NOMO-1 (cell line): Measurements from ENCODE around the gene PTPRK.

Experiments
- DNase-seq, 2 experiments: peaks; one replicate each; lab custom pipeline; 2025; ENCODE audit not compliant: unreplicated experiment in 2 of 2; lab: John Stamatoyannopoulos, UW

The PTPRK gene

DNA sequence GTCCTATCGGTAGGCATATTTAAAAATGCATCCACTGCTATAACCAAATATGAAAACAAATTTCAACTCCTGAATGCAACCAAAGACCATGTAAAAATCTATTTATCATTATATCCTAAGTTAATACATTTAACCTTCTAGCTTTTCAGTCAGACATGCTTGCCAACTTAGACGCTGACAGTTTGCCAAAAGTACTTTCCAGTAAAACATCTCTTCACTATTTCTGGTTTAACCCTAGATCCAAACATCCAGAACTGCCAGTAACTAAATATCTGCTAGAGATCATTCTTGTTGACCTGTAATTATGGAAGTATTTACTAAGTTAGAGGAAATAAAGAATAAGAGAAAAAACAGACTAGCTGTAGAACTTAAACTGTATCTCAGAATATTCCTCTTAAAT, 409.3 kb downstream of the PTPRK start:
- DNase-seq, result no peak

GRCh38 chr6:128107682-128108081, 412.7 kb downstream of the PTPRK start:
- no peak for DNase-seq

DNA sequence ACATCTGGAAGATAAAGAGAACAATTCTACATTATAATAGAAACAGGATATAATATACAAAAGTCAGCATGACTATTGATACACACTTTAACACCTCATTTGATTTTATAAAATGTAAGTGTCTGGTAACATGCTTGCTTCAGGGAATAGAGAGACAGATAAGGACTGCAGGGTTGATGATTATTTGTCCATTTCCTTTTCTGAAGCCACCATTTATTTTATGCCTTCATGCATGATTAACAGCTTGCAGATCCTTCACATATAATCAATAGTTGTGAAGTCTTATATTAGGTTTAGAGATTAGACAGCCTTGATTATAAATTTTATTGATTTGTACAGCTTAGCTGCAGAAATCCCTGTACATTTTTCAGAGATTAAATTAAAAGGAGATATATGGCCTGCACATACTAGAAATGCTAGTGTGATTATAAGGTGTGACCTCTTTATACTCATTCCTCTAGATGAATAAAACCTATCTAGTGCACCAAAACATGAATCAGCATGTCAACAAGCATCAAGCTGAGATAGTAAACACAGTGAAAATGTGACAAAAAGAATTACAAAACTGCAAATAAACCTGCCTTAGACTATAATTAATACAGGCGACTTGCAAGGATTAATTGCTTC, 420.7 kb downstream of the PTPRK start:
- no peak for DNase-seq

- DNase-seq, result no peak
Measured at GRCh38 chr6:128098000-128098581, 422.3 kb downstream of the PTPRK start.

GRCh38 chr6:128097009-128097408, 423.4 kb downstream of the PTPRK start:
- no peak for DNase-seq

- no peak for DNase-seq
Measured at GRCh38 chr6:128095362-128095761, 425.0 kb downstream of the PTPRK start.

DNA sequence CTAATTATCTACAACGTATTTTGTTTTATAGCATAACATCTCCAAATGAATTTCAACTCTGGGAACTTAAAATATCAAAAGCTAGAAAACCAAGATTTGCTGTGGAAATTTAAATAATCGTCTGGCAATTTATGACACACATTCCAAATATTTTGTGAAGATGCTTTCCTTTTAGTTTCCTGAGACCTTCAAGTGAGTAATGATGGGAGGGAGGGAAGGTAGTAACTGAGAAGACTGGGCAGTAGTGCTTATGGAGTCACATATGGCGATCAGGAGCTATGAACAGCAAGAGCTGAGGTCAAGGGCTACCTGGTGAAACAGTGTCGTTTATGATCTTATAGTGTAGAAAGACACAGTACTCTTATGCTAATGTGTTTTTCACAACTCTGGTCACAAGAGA, 441.4 kb downstream of the PTPRK start:
- DNase-seq, result no peak

DNA sequence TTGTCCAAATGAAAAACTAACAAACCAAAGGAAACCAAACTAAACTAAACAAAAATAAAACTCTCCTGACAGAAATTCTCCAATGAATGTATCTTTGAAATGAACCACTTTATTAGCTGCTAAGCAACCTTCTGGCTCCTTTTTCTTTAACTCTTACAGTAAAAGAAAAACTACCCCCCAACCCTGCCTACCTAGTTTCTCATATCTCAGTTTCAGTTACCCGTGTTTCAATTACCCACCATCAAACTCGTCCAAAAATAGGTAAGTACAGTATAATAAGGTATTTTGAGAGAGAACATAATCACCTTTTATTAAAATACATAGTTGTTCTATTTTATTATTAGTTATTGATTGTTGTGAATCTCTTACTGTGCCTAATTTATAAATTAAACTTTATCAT, 442.1 kb downstream of the PTPRK start:
- DNase-seq, result no peak

GRCh38 chr6:128076843-128077242, 443.6 kb downstream of the PTPRK start:
- no peak for DNase-seq

DNA sequence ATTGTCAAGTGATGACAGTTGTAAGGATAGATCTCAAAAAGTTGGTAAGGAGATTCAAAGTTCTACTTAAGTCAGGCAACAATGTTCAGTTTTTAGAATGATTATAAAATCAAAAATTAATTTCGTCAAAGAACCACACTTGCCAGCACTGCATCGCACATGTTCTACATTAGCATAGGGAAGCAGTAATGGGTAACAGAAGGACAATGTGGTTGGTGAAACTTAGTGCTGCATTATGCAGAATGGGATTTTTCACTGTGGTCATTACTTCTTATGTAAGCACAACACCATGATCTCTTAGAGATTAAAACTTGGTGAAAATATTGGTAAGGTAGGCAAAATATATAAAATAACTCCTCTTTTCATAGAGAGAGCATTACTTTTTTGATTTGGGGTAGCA, 445.8 kb downstream of the PTPRK start:
- no peak for DNase-seq

DNA sequence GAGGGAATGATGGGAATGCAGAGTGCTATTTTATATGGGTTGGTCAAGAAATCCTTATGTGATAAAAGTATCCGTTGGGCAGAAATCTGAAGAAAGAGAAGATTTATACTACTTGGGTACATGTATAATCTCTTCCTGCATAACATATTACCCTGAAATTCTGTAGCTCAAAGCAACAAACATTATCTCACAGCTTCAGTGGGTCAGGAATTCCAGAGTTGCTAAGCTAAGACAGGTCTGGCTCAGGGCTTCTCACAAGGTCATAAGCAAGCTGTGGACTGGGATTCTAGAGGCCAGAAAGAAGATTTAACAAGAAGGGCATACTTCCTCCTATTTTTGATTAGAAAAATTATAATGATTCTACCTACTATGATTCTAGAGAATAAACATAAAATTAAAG, 447.0 kb downstream of the PTPRK start:
- no peak for DNase-seq

- no peak for DNase-seq
Measured at GRCh38 chr6:128071212-128071611, 449.2 kb downstream of the PTPRK start.

- DNase-seq, result no peak
Measured at GRCh38 chr6:128070406-128070805, 450.0 kb downstream of the PTPRK start.

GRCh38 chr6:128069188-128069587, 451.2 kb downstream of the PTPRK start:
- no peak for DNase-seq

DNA sequence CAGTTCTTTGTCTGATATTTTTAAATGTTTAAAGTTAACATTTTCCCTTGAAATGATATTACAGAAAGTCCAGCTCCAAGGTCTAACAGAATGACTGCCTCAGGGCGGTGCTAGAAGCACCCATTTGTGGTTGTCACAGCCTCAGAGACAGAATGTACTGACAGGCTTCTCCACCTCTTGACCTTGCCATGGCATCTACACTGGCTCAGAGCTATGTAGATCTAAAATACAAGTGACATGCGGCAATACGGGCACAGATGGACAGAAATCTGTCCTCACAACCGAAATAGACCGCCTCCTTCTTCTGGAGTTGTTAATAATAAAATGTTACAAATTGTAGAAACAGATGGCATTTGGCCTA, 452.3 kb downstream of the PTPRK start:
- DNase-seq, result no peak

DNA sequence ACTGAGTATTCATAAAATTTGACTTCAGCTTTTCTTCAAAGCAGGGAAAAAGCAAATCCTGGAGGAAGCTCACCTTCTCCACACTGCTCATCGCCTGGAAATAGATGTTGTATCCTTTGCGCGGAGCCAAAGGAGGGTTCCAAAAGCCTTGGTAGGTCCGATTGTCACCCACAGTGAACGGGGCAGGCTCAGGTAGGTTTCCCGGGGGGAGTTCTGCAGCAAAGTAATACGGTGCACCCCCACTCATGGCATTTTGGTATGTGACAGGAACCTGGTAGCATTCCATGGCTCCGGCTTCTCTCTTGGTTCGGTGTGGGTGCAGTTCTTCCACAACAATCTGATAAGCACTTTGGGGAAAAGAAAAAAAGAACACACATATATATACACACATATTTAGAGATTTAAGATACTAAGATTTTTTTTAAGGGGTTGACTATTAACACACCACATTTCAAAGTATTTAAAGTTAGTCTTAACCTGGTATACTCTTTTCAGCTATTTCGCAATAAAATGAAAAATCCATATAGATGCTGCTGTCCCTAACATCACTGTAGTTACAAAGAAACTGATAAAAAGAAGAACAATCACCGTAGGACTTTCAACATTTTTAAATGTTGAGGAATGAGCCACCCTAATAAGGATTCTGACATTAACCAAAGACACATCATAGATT, 452.8 kb downstream of the PTPRK start:
- no peak for DNase-seq

GRCh38 chr6:128065072-128065471, 455.3 kb downstream of the PTPRK start:
- no peak for DNase-seq

DNA sequence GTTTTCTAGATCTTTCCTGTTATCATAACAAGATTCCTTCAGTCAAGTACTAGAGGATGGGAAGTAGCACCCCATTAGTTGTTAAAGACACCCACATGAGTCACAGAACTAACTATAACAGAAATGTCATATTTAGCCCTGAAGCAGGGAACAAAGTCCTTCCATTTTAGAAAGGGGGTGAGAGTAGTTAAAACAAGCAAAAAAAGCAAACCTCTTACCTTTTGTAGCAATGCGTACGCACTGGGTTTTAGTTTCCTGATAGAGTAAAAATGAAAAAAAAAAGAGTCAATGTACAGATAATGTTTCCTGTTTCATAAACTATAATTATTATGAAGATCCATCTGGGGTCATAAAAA, 455.9 kb downstream of the PTPRK start:
- DNase-seq, result no peak

DNA sequence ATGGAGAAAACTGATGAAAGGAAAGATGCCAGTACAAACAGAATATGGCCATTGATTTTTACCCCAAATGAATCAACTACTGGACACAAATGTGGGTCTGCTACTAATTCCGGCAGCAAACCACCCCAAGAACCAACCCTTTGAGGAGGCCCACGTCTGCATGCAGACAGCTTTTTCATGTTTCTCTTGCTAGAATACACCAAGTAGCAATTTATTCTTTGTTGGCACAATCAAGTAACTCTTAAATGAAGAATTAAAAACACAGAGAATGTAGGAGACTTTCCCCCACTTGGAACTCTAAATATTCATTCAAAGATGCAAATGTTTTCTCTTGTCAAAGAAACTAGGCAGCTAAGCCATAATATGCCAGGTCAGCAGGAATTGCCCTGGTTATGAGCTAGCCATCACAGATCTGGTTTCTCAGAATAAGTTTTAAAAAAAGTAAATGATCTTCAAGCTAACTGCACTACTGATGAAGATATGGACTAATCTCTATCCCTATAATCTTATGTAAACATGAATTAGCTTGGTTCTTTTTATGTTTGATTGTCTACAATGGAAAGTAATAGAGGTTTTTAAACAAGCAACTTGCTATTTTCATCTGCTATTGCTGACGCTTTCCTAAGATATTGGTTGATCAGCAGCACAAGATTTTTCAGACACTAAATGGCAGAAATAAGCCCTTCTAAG, 456.4 kb downstream of the PTPRK start:
- DNase-seq, result no peak

GRCh38 chr6:128062882-128063603, 457.4 kb downstream of the PTPRK start:
- no peak for DNase-seq

DNA sequence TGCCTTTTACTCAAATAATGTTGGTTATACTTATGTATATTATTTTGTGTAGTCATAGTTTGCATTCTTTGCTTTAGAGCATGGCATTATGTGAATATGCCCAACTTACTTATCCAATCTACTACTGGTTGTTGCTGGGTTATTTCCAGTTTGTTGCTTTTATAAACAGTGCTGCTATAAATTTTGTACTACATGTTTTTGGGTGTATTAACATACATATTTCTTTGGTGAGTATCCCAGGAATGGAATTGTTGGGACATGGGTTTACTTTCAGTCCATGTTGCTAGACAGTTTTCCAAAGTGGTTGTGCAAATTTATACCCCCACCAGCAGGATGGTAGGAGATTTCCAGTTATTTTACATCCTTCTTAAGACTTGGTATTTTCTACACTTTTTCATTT, 462.5 kb downstream of the PTPRK start:
- DNase-seq, result no peak
